Left ventricle myocardium superior (tissue), 1 donor: Measurements from ENCODE around the gene TPO. TPM values are rescaled to one million over a fixed set of nuclear protein-coding genes. Genes with fewer than 3 reads are reported as not detected.
"Not testable (repeated sequence)": the region's sequence is repeated elsewhere in the genome, so short reads cannot be mapped to it uniquely, and the experiment has no call there.

Experiments
- ATAC-seq: fragments of 200-7000 bp; cut with Tn5 transposase; one replicate; pipeline ENCODE4 v1.9.1; 2020; ENCODE audit warnings: mild to moderate bottlenecking, moderate library complexity
- DNase-seq: peaks from one replicate; pipeline ENCODE4 v3.0.0-alpha.2; 2020
- intact Hi-C: fragments of 100-400 bp; cut with micrococcal nuclease; formaldehyde crosslinking; loops from one replicate; pipeline ENCODE4 v1.11.0; 2022
- total RNA-seq: library from RNA; stranded (reverse); fragmentation: NEBNext Ultra II Directional; extraction: Animal tissue kit (Norgen Biotek cat#: 25700); gene quantifications from one replicate; pipeline ENCODE4 v1.2.1, GENCODE V29; 2021
- donor health status: DM: no; HTN: yes; CAD: no; lungs with severe emphysema.

The TPO gene
- total RNA-seq, 1 donor from 2014 or later = 10.0 TPM

DNA sequence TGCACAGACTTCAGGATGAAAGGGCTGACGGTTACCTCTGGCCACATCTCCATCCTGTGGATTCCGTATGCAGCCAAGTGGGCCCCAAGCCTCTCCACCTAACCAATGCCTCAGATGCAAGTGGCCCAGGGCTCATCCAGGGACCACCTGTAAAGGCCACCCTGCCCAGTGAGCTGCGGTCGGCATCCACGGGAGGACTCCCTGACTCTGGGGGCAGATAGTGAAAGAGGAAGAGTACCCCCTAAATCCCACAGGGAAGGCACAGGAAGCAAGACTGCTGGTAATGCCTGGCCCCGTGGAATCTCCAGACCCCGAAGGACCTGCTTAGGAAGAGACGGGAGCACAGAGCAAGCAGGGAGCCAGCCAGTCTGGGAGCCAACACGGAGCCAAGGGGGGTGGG is 11.2 kb upstream of the TPO start:
- intact Hi-C loops = no loop called here
- DNase-seq (no peak), ATAC-seq (no peak)

DNA sequence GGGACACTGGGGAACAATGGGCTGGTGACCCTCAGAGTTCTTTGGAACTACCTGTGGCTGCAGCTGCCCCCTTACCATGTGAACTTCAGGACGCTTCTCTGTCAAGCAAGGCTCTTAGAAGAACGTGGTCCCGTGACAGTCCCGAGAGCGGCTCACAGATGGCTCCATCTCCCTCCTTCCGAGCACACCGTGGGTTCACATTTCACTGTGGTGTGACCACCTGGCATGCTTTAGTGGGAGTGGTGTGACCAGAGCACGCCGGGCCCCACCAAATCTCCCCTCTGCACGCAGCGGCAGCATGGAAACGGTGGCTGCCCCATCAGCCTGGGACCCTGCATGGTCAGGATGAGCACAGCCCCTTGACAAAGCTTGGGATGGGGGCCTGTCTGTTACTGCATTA is 9.7 kb upstream of the TPO start:
- ATAC-seq (no peak), DNase-seq (no peak)
- intact Hi-C loops = no loop called here

DNA sequence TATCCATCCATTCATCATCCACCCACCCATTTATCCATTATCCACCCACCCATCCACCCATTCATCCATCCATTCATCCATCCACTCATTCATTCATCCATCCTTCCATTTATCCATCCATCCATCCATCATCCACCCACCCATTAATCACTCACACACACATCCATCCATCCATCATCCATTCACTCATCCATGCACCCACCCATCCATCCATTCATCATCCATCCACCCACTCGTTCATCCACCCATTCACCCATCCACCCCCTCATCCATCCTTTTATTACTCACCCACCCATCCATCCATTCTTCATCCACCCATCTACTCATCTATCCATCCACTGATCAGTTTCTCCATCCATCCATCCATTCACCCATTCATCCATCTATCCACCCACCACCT is 8.1 kb upstream of the TPO start:
- intact Hi-C loops = no loop called here
- no peak for DNase-seq

DNA sequence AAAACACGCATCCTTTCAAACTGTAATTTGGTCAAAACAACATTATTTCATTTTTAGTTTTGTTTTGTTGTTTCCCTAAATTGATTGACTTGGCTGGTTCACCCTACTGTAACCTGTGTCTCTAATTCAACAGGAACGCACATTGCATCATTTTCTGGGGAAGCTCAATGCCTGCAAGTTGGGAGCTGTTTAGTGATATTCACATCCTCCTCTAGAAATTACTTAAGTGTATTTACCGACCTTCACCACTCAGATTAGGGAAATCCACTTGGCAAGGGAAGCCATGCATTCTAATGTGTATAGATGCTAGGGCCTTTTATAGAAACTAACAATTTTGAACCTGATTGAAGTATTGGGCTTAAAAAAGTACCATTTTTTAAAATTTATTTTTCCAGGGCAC is 7.3 kb upstream of the TPO start:
- ATAC-seq = no peak
- intact Hi-C loops = no loop called here
- no peak for DNase-seq

More for the DNA sequence above, 8.1 kb upstream of the TPO start:
- no peak for ATAC-seq

DNA sequence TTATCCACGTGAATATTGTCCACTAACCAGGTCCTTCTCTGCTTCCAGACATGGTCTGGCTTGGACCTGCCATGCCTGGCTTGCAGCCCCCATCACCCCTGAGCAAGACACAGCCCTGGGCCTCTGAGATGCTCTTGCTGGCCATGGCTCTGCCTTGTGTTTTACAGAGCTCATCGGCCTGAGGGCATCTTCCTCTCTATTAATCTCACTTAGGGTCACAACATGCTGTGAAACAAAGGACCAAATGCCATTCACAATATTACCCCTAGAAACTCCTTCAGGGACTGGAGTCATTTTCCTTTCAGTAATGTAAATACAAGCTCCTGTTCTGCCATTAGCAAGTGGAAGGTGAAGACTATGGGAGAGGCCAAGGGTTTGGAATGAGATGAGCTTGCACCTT is 6.8 kb upstream of the TPO start:
- DNase-seq (no peak), ATAC-seq (no peak)
- intact Hi-C loops = no loop called here

DNA sequence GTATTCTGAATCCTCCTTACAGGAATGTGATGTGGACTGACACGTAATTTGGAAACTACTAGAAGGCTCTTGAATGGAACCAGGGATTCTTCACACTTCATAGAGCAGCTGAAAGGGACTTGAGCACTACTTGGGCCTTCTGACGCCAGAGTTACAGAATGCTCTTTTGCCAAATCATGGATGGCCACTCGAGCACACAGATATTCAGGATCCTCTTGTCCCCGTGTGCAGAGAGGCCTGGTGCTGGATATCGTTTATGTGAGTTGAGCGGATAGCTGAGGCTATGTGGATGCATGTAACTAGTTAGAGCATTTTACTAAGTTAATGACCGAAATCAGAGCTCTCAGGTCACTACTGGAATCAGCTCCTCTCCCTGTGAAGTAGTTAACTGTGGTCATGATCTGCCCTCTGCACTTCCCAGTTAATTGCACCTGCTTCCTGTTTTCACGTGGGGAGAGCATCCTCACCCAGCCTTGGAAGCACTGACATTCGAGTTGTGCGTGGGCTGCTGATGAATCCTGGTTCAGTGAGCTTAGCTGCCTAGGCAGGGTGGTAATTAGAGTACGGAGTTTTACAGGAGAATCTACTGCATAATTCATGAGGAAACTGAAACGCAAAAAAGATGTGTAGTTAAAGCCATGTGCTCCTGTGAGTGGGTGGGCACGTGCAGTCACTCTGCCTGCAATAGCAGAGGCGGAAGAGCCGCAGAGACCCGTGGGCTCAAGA is 5.2 kb upstream of the TPO start:
- DNase-seq = no peak
- ATAC-seq = no peak
- intact Hi-C loops = no loop called here

DNA sequence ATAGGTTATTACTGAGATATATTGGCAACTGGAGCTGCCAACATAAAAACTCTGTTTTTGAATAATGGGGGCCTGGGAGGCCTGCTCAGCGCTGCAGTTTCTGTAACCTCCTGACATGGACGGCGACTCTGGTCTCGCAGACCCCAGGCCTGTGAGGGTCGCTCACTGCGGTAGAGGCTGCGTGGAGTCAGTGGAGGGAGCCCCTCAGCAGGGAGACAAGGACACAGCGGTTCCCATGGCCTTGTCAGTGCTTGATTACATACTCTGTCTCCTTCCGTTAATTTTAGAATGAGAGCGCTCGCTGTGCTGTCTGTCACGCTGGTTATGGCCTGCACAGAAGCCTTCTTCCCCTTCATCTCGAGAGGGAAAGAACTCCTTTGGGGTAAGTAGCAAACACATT is 858 bp downstream of the TPO start:
- intact Hi-C loops = no loop called here
- DNase-seq (no peak), ATAC-seq (no peak)

DNA sequence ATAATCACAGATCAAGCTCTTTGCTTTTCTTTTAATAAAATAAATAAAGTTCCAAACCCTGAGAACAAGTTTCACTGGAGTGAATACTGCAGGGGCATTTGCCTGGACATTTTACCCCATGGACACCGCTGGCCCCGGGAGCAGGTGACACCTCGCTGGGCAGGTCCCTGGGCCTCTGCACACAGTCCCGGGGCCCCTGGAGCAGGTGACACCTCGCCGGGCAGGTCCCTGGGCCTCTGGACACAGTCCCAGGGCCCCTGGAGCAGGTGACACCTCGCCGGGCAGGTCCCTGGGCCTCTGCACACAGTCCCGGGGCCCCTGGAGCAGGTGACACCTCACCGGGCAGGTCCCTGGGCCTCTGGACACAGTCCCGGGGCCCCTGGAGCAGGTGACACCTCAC is 1.6 kb downstream of the TPO start:
- DNase-seq, intact Hi-C loops, ATAC-seq: not testable (repeated sequence)

DNA sequence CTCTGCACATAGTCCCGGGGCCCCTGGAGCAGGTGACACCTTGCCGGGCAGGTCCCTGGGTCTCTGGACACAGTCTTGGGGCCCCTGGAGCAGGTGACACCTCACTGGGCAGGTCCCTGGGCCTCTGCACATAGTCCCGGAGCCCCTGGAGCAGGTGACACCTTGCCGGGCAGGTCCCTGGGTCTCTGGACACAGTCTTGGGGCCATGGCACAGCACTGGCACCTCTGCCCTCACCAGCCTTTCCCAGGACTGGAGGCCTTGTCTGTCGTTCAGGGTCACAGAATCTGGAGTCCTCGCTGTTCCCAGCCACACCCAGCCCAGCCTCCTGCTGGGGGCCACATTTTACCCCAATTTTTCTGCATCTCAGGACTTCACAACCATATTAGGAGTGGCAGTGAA is 2.2 kb downstream of the TPO start:
- no peak for ATAC-seq
- intact Hi-C loops = no loop called here

DNA sequence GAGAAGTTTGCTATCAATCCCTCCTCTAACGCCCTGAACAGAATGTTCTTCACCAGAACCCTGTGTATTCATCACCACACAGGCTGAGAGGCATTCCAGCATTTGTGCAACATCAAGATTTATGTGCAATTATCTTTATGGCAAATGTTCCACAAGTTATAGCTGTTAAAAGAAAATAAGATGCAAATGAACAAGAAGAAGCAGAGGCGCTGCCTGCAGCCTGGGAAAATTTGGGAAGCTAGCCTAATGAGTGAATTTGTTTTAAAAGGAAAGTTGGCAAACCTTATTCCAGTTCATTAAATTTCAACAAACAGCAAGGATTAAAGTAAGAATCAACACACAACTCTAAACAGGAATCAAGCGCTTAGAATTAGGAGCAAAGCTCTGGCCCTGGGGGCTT is 5.3 kb downstream of the TPO start:
- DNase-seq (no peak), ATAC-seq (no peak)
- intact Hi-C loops = no loop called here

More for the DNA sequence above, 2.2 kb downstream of the TPO start:
- no peak for DNase-seq

DNA sequence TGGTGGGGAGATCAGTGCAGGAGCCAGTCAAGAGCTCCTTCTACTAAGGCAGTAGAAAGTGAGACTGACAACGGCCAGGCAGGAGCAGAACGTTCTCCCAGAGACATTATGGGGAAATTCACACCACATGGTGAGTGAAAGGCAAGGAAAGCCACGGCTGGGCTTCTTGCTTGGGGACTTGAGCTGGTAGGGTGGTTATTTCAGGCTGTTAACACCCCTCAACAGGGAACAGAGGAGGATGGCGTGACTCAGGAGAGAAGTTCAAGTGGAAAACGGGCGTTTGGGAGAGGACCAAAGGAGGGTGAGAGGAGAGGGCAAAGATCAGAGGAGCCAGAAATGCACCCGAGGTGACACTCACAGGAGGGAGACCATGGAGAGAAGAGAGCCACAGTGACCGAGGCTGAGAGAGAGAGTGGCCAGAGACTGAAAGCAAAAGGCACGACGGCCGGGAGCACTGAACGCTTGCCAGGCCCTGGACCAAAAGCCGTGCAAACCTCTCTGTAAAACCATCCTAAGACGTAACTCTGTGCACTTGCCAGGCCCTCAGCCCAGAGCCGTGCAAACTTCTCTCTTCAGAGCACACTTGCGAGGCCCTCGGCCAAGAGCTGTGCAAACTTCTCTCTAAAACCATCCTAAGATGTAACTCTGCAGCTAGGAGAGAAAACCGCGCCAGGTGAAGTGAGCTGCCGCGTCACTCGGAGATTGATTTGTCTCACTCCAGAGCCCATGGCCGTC is 7.7 kb downstream of the TPO start:
- intact Hi-C loops = no loop called here
- DNase-seq (no peak), ATAC-seq (no peak)

DNA sequence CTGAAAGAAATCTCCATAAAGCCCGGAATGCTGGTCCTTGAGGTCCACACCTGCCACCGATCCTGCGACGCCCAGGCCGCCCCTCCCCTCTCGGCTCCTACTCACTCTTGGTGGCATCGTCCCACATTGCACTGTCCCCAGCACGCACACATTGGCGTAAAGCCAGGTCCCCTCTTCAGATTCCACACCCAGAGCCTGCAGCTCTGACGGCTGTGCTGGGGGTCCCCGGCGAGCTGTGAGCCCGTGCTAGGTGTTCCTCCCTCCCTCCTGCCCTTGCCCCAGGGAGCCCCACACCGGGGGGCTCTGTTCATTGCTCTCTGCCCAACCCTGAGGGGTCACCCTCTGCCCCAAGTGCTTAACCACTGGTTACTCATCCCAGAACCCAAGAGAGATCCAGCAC is 8.5 kb downstream of the TPO start:
- DNase-seq (no peak), ATAC-seq (no peak)
- intact Hi-C loops = no loop called here

DNA sequence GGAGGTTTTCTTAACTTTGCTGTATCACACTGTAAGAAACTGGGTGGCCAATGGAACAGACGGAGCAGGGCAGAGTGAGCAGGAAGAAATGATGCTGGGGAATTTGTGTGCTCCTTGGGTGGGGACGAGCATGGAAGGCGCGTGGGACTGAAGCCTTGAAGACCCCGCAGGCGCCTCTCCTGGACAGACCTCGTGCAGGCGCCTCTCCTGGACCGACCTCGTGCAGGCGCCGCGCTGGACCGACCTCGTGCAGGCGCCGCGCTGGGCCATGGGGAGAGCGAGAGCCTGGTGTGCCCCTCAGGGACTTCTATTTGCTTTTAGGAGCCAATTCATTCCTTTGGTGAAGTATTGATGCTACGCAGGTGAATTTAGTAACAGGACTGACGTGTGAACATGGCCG is 8.9 kb downstream of the TPO start:
- intact Hi-C loops = no loop called here
- no peak for ATAC-seq
- DNase-seq = no peak

DNA sequence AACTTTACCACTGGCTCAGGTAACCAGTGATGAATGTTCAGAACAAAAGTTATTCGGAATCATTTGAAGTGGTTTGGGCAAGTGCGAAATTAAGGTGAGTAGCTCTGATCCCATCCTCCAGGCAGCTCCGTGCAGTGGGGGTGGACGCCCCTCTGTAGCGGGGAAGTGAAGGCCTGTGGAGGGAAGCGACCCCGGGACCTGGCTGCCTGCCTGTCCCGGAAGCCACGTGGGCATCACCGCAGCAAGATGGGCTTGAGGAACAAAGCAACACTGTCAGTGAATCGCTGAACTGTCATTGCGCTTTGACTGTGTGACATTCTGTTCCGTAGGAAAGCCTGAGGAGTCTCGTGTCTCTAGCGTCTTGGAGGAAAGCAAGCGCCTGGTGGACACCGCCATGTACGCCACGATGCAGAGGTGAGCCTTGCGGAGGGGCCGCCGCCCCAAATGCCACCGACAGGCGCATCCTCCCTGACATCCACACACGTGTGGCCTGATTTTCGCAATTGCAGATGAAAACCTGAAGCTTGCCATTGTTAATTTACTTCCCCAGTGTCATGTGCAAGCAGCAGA is 9.5 kb downstream of the TPO start:
- intact Hi-C loops = no loop called here
- no peak for ATAC-seq
- DNase-seq = no peak

DNA sequence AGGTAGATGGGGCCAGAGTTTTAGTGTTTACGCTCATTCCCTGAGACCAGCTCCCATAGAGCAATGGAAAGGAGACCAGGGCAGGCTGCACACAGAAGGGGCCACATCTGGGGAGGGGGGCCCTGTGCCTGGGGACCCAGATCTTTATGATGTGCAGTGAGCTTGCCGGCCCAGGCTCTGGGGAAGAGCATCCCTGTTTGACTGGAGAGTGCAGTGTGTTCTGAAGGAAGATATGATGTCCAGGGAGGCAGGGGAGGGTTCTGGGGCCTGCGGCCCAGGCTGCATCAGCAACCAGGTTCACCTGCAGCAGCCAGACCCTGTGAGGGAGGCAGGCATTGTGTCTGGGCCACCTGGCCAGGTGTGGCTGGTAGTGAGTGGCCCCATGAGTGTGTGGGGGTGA is 13.8 kb downstream of the TPO start:
- ATAC-seq = no peak
- no peak for DNase-seq
- intact Hi-C loops = no loop called here

DNA sequence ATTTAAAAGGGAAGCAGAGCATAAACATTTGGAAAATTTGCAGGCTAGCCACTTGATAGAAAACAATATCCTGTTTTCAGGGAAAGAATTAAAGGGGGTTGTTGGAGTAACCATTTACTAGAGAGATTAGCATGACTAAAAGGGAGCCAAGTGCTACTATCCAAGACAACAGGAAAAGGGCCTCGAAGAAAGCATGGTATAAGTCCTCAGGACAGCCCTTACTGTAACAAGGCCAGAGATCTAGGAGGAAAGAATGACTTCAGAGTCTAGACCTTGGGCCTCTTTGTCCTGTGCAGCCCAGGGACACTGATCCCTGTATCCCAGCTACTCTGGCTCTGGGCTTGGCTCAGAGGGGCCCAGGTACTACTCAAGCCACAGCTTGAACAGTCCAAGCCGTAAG is 16.6 kb downstream of the TPO start:
- DNase-seq (no peak), ATAC-seq (no peak)
- intact Hi-C loops = no loop called here

DNA sequence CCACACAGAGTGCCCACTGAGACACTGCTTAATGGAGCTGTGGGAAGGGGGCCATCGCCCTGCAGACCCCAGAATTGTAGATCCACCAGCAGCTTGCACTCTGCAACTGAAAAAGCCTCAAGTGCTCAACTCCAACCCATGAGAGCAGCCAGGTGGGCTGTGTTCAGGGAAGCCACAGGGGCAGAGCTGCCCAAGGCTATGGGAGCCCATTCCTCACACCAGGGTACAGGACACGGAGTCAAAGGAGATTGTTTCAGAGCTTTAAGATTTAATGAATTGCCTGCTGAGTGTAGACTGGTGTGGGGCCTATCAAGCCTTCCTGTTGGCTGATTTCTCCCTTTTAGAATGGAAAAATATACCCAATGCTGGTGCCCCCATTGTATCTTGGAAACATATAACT is 17.2 kb downstream of the TPO start:
- no peak for ATAC-seq
- DNase-seq = no peak
- intact Hi-C loops = no loop called here

DNA sequence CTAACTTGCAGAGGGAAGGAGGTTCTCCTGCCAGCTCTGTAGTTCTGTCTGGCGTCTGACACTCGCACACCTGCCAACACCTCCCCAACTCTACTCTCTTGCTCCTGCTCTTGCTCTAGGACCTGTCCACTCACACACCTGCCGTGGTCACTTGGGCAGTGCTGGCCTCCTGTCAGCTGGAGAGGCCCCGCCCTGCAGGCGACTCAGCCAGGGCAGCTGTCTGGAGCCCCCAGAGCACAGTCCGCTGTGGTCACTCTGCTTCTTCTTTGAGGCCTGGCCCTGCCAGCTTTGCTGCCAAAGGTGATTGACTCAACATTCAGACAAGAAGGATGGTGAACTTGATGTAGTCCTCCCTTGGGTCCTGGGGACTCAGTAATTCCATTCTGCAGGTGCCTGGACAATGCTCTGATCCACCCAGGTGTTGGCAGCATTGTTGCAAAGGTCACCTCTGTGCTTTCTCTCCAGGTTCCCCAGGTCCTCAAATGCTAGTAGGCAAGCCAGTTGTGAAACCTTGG is 18.7 kb downstream of the TPO start:
- ATAC-seq (no peak), DNase-seq (no peak)

DNA sequence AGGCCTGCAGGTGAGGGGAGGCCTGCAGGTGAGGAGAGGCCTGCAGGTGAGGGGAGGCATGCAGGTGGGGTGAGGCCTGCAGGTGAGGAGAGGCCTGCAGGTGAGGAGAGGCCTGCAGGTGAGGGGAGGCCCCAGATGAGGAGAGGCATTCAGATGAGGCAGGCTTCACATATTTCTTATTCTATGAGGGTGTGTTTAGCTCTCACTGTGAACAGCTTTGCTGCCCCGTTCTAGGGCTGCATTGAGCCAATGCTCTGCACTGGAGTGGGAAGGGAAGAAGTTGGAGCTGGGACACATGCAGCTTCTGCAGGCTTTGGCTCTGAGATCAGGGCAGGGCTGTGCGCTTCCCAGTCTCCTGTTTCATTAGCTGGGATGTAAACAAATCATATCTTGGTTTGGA is 19.5 kb downstream of the TPO start:
- ATAC-seq (no peak), DNase-seq (no peak)
- intact Hi-C loops = no loop called here

More for the DNA sequence above, 18.7 kb downstream of the TPO start:
- intact Hi-C loops = no loop called here

DNA sequence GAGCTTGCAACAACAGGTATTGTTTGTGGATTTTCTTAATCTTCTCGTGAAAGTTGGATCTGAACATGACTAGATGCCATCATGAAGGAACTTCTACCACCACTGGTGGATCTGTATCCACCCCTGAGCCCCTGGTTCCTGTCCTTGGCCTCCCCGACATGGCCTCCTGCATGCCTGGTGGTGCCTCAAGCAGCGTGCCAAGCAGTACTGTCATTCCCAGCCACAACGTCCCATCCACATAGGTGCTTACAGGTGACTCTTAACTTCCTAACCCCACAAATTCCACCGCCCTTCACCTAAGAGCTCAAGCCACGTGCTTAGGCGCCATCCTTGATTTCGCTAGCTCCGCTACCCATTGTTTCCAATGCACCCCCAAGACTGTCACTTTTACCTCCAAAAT is 23.1 kb downstream of the TPO start:
- intact Hi-C loops = no loop called here
- DNase-seq (no peak), ATAC-seq (no peak)

DNA sequence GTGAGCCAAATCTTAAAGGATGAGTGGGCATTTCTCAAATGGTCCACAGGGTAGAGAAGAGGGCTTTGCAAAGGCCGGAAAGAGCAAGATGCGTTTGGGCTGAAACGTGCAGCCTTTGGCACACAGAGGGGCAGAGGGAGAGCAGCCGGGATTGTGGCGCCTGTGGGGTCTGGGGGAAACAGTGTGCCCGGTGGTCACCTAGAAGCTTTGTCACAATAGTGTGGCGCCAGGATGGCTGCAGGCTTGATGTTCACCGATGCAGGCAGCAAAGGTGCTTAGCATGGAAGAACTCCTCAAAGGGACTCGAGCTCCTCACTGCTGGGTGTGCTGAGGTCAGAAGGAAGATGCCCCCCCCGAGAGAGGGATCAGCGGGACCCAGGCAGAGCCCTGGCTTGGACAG is 23.8 kb downstream of the TPO start:
- DNase-seq (no peak), ATAC-seq (no peak)
- intact Hi-C loops = no loop called here
